Endothelial cell of umbilical vein (primary cell): Measurements from ENCODE around the gene PSORS1C1.

Source experiments
- CTCF ChIP-seq, 2 donors: IDR thresholded peaks; 1 replicate in 1 of 2; 2 replicates in 1 of 2; pipeline ENCODE4 v1.5.1; 2011; ENCODE audit warnings: low read length in 2 of 2, mild to moderate bottlenecking in 2 of 2, moderate library complexity in 2 of 2, control low read depth in 1 of 2, inconsistent platforms in 1 of 2, low read depth in 1 of 2; ENCODE audit not compliant: insufficient read depth in 1 of 2; ENCODE audit errors: extremely low read depth in 1 of 2
- EZH2 ChIP-seq: IDR thresholded peaks from 2 replicates; pipeline ENCODE4 v1.6.1; 2012; ENCODE audit warnings: borderline replicate concordance, low read depth, mild to moderate bottlenecking, moderate library complexity, low read length, inconsistent platforms; ENCODE audit not compliant: severe bottlenecking
- FOS ChIP-seq: IDR thresholded peaks from 2 replicates; pipeline ENCODE4 v1.6.1; 2011; ENCODE audit warnings: mild to moderate bottlenecking, low read length, moderate library complexity, borderline replicate concordance; ENCODE audit not compliant: insufficient read depth
- JUN ChIP-seq: IDR thresholded peaks from 2 replicates; pipeline ENCODE4 v1.6.1; 2011; ENCODE audit warnings: borderline replicate concordance, low read depth; ENCODE audit not compliant: insufficient read length, insufficient read depth
- MYC ChIP-seq: IDR thresholded peaks from one replicate; pipeline ENCODE4 v1.6.1; 2011; ENCODE audit warnings: mild to moderate bottlenecking, low read depth, low read length
- POLR2A ChIP-seq: IDR thresholded peaks from 2 replicates; pipeline ENCODE4 v1.6.1; 2012; ENCODE audit warnings: low read depth, mild to moderate bottlenecking, control low read depth, low read length
- POLR2AphosphoS5 ChIP-seq: IDR thresholded peaks from 2 replicates; pipeline ENCODE4 v1.6.1; 2012; ENCODE audit warnings: low read depth, mild to moderate bottlenecking, control low read depth, low read length, moderate library complexity; ENCODE audit not compliant: insufficient read depth
- TF ChIP-seq, protein P1 (sequence below): IDR thresholded peaks from 2 replicates; pipeline ENCODE4 v1.6.1; 2011; ENCODE audit not compliant: insufficient read depth, insufficient read length

GRCh38 chr6:31129130-31129529 is 14.5 kb downstream of the PSORS1C1 start:
- TF ChIP-seq CTCF (IDR thresholded peaks at IDR 0.05; ENCODE audit: extremely low read depth in 1 of 2, insufficient read depth in 1 of 2, low read depth in 1 of 2, low read length in 2 of 2) (no peak), POLR2AphosphoS5 (no peak), POLR2A (no peak), EZH2 (no peak), FOS (no peak), JUN (no peak), MYC (no peak)
- TF ChIP-seq, protein P1, sequence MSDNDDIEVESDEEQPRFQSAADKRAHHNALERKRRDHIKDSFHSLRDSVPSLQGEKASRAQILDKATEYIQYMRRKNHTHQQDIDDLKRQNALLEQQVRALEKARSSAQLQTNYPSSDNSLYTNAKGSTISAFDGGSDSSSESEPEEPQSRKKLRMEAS, result no peak
